ENCODE measurements around the gene OSBPL6.

Gene OSBPL6

DNA sequence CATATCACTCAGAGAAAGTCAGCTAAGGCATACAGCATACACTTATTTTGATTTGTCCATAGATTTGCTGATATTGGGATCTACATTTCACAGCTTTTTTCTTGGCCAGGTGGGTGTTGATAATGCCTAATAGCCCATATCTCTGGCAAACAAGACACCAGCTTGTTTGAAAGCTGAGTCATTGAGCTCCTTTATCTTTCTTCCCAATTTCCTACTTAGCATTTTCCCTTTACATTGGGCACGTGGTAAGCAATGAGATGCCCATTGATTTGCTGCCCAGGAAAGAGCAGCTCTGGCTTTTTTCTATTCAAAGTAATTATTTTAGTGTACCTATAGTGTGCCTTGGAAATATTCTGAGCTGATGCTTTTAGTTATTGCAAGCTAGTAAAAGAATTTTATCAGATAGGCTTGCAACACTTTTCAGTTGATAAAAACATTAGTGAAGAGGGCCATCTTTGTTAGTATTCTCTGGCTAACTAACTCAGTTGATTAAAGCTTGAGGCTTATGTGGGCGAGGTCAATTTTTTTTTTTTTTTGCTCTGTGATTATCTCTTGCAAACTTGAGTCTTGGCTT lies 79.6 kb downstream of the OSBPL6 start:
- no peak for DNase-seq

DNA sequence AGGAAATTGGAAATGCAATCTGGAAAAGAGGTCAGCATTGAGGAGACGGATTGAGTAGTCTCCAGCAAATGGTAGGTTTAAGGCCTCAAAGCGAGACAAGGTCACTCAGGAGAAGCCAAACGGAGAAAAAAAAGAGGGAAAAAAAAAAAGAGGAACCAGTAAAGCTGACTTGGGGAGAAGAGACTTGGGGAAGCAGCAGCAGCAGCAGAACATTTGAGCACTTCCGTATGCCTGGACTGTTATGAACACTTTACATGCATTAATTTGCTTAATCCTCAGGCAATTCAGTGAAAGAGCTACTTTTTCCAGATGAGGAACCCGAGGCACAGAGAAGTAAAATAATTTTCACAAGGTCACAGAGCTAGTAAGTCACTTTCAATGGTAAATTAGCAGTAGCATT lies 81.3 kb downstream of the OSBPL6 start:
- DNase-seq = no peak

- peak; percentile 28 for DNase-seq
Measured at GRCh38 chr2:178277741-178278197, 83.5 kb downstream of the OSBPL6 start.

DNA sequence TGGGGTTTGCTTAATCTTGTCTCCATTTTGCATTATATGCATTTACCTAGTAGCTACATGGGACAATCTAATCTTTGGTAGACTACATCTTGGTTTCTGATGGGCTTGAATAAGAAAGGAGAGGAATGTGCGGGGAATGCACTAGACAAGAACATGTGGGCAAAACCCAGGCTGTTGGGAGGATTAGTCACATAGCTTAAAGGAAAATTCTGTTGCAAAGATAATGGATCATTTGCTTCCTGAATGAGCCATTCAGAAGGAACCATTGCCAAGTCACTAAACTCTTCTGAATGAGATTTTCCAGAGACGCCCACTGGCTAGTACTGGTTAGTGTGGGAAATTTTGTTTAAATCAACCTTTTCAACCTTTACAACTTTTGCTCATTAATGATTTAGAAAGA lies 84.8 kb downstream of the OSBPL6 start:
- peak; percentile 91 for DNase-seq

DNA sequence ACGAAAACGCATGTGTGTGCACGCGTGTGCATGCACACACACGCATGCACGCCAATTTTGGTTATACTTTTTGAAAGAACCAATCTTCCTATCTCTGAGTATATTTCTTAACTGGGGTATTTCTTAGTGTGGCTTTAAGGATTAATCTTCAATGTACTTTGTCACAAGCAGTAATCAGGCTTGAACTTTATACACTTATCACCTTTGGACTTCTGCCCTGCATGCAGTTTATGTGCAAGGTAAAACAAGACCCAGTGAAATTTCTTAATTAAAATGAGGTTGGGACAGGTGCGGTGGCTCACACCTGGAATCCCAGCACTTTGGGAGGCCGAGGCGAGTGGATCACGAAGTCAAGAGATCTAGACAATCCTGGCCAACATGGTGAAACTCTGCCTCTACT lies 85.3 kb downstream of the OSBPL6 start:
- DNase-seq = no peak

DNA sequence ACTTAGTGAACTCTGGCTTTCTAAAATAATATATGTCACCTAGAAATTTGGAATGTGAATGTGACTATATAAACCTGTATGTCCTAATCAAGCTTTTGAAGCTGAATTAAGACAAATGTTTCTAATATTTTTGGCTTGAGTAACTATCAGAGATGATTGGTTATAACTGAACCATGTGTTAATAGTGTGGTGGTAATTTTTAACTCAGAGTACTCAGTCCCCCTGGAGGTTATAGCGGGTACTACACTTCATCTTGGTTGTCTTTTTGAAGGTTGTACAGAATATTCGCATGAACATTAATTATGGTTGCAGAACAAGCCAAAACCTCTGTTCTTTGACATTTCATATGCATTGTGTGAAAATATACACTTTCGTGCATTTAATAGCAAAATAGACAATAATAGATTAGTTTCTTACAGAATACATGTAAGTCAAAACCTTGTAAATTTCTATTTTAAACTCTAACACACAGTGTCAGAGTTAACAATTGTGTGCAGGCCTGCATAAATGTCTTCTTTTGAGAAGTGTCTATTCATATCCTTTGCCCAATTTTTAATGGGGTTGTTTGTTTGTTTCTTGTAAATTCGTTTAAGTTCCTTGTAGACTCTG lies 86.0 kb downstream of the OSBPL6 start:
- DNase-seq = peak; percentile 55

GRCh38 chr2:178282075-178282815 lies 87.9 kb downstream of the OSBPL6 start:
- peak; percentile 76 for DNase-seq

GRCh38 chr2:178283341-178283918 lies 89.1 kb downstream of the OSBPL6 start:
- DNase-seq = no peak

- no peak for DNase-seq
Measured at GRCh38 chr2:178284613-178285286, 90.4 kb downstream of the OSBPL6 start.

DNA sequence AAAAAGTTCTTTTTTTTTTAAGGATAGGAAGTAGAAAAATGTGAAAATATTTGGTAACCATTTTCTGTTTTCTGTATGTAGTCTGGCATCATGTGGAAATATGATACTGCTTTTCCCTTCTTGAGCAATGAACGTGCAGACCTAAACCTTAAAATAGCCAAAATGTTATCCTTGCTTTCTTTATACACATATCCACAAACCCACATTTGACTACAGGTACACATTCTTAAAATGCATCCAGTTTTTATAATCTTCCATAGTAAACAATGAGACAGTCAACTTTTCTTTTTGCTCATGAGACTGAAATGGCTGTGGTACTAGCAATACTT lies 90.9 kb downstream of the OSBPL6 start:
- no peak for DNase-seq

DNA sequence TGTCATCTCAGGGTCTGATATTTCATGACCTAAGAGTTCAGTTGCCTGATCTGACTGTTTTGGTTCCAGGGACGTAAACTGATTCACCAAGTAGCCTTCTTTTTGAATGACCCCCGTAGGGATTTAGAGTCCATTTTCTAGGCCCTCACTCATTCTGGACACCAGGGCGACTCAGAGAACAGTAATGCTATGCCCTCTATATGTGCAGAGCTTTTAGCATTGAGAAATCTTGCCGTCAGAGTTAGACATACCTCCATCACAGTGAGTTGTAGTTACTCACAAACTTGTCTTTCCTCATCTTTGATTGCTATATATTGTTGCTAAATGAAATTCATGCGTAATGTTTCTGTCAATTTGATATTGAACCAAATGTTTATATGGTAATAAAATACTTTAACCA lies 92.3 kb downstream of the OSBPL6 start:
- DNase-seq = no peak

DNA sequence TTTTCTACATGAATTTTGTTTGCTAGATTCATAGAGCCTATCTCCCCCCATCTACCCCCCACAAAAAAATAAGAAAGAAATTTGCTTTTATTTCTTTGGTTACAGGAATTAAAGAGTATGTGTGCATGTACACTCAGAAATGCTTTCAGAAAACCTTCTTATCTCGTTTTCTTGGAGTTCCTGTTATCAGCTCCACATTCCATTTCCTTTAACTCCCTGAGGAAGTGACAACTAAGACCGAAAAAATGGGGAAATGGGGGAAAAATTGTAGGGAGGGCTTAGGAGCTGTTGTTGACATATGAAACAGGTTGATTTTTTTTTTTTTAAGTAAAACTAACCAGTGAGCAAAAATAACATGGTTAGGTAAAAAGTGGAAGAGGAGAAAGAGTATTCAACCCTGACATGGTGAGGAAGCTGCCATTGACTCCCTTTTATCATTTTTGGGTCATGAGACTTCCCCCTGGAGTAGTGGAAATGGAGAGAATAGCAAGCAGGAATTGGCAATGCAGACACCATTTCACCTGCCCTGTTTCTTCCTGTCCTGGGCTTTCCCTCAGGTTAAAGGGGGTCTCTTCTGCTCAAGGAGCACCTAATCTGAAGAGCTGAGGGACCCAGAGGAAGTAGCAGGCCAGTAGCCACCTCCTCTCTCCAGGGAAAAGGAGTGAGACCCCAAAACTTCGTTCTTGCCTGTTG lies 93.5 kb downstream of the OSBPL6 start:
- DNase-seq = no peak

DNA sequence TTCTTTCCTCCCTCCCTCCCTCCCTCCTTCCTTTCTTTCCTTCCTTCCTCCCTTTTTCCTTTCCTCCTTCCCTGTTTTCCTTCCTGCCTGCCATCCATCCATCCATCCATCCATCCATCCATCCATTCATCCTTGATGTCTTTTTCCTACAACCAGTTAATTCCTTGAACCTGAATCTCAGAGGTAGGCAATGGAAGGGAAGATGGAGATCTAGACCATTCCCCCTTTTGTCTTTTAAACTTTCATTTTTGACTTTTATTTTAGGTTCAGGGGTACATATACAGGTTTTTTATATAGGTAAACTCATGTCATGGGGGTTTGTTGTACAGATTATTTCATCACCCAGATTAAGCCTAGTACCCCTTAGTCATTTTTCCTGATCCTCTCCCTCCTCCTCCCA lies 97.4 kb downstream of the OSBPL6 start:
- DNase-seq = no peak

GRCh38 chr2:178292586-178292985 lies 98.3 kb downstream of the OSBPL6 start:
- DNase-seq = no peak

DNA sequence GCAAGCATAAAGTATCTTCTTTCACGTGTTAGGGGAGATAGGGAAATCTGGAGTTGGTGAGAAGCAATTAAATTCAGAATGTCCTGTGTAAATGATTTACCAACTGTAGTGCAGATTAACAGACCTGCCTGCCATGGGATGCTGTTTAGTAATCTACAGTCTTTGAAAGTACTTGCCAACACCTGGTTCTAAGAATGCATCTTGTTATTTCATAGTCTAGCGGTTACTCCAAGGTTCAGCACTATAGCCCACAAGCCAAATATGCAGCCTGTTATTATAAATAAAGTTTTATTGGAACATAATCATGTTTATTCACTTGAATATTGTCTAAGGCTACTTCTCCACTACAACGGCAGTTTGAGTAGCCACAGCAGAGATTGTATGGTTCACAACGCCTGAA lies 100.8 kb downstream of the OSBPL6 start:
- DNase-seq = no peak

GRCh38 chr2:178295906-178296305 lies 101.6 kb downstream of the OSBPL6 start:
- no peak for DNase-seq

GRCh38 chr2:178296394-178297090 lies 102.2 kb downstream of the OSBPL6 start:
- DNase-seq = no peak

GRCh38 chr2:178297091-178297411 lies 102.7 kb downstream of the OSBPL6 start:
- no peak for DNase-seq

GRCh38 chr2:178298785-178299212 lies 104.5 kb downstream of the OSBPL6 start:
- DNase-seq = peak; percentile 37

DNA sequence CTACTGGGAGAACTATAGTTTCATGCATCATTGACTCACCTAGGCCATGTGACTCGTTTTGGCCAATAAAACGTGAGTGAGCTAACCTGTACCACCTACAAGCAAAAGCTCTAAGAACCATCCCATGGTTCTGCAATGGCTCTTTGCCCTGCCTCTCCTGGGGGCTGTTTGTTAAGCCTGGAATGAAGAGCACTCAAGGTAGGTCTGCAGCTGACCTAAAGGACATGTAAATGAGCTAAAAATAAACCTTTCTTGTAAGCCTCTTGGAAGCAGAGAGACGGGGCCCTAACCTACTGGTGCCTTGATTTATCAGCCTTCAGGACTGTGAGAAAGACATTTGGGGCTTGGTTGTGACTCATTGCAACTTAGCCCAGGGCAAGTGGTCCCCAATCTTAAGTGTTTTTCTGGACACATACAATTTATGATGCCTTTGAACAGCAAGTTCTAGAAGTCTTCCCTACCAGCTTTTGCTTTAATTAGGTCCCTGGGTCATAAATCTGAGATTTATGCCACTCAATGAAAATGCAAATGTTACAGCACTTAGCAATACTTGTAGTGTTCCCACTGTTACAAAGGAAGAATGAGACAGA lies 107.4 kb downstream of the OSBPL6 start:
- DNase-seq = no peak

DNA sequence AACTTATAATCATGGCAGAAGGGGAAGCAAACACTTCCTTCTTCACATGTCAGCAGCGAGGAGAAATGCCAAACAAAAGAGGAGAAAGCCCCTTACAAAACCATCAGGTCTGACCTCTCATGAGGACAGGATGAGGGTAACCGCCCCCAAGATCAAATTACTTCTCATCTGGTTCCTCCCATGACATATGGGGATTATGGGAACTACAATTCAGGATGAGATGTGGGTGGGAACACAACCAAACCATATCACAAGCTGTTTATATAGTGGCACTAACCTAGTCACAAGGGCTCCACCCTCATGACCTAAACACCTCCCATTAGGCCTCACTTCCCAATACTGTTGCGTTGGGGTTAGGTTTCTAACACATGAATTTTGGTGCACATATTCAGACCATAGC lies 110.0 kb downstream of the OSBPL6 start:
- no peak for DNase-seq
